A172 (cell line): Measurements from ENCODE around the gene DCBLD1. TPM values are rescaled to one million over a fixed set of nuclear protein-coding genes. Genes with fewer than 3 reads are reported as not detected.

Experiments
- DNase-seq: peaks from one replicate; pipeline ENCODE4 v3.0.0-alpha.2; 2015; ENCODE audit warnings: low spot score
- total RNA-seq: library from RNA; depleted of rRNA; stranded (reverse); fragments of >200 nt; shearing (Covaris generic); gene quantifications from 2 replicates; pipeline ENCODE4 v1.2.3, GENCODE V29; 2014

DCBLD1 gene
- total RNA-seq, 1 experiment from 2014 or later, result 71.1 TPM

DNA sequence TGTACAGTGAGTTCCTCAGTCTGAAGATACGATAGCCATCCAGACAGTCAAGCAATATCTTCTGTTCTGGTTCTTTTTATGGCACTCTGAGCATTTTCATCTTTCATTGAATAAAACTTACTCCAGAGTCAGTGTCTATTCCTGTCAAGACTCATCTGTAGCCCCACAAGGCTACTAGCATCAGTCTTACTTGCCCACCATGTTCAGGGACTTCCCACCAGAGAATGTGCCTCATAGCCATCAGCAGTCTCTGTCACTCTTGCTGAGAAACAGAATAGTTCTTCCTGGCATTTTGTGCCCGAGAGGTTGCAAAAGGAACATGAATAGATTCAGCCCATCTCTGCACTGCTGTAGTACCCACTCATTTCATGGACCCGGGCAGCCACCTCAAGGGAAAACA lies 12.7 kb upstream of the DCBLD1 start:
- no peak for DNase-seq

DNA sequence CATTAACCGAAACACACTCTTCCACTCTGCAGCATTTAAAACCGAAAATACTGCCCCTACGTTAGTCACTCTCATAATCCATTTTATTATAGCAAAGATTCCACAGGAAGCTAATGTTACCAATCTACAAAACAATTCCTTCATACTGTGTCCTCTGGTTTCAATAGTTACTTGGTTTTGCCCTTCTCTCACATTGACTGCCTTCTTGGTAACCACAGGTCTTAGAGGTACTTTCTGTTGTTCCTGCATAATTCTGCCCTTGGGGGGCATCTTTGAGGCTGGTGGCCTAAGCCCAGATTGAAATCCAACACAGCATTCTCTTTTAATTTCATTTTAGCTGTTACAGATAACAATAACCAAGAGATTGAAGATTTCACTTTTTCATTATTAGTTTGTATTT lies 9.8 kb upstream of the DCBLD1 start:
- DNase-seq, result no peak

- no peak for DNase-seq
Measured at GRCh38 chr6:117473401-117473800, 9.1 kb upstream of the DCBLD1 start.

GRCh38 chr6:117477988-117478852 lies 4.3 kb upstream of the DCBLD1 start:
- no peak for DNase-seq

DNA sequence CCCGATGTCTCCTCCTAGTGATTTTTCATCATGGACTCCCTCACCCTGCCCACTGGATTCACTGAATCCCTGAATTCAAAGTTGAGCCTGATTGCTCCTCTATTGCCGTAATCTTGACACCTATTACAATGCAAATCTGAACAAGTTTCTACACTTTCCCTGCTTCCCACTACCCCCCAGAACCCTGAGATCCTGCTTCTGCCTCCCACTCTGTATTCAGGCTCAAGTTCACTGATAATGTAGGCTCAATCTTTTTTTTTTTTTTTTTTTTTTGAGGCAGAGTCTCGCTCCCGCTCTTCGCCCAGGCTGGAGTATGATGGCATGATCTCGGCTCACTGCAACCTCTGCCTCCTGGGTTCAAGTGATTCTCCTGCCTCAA lies 3.6 kb upstream of the DCBLD1 start:
- no peak for DNase-seq

DNA sequence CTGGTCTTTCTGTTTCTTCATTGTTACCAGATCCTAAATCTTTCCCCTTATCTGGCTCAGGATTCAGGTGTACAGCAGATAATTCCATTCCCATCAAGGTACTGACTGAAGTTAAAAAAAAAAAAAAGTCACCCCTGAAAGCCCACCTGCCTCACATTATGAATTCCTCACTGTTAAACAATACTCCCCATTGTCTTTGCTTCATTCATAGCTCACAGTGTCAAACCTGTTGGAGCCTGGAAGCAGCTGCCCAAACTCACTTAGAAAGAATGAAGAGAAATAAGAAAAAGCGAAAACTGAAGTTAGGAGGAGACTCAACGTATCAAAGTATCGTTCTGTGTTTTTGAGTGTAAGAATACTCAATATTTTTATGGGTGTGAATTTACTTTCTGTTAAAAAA lies 1.8 kb upstream of the DCBLD1 start:
- DNase-seq, result no peak

- DNase-seq, result no peak
Measured at GRCh38 chr6:117481278-117481925, 1.1 kb upstream of the DCBLD1 start.

DNA sequence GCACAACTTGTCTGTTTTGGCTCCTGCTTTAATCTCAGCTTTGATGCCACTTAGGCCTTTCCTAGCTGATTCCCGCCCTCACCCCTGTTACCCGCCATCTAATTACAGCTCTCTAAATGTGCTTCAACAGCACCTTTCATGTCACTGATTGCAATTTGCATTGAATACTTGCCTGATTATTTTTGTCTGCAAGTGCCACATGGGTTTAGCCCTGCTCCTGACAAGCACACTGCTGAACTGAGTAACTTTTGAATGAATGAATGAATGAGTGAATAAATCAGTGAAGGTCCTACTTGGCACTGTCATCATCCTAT lies 591 bp upstream of the DCBLD1 start:
- no peak for DNase-seq

DNA sequence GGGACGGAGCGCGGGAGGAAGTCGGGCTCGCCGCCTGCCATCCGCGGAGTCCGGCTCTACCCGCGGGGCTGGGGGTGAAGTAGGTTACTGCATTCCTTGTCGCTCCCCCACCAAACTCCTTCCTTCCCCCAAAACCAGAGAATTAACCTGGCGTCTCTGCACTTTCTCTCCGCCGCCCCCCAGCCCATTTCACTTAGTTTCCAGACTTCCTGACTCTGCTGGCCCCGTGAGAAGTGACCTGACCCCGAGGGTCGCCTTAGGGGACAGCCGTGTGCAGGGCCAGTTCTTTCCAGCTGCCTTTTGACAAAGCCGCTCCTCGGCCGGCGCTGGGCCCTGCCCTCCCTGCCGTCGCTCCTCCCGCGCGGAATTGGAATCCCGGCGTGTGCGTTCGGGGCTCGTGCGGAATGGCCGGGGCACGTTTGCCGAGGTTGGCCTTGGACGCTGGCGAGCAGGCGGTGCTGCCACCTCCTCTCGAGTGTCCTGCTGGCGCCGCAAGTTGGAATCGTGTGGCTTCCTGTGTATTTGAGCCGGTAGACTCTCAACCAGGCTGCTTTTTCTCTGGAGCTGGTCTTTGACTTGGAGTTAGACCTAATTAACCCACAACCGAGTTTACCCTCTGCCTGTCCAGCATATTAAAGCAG lies 650 bp downstream of the DCBLD1 start:
- peak; percentile 23 for DNase-seq

GRCh38 chr6:117483645-117484016 lies 1.2 kb downstream of the DCBLD1 start:
- no peak for DNase-seq

DNA sequence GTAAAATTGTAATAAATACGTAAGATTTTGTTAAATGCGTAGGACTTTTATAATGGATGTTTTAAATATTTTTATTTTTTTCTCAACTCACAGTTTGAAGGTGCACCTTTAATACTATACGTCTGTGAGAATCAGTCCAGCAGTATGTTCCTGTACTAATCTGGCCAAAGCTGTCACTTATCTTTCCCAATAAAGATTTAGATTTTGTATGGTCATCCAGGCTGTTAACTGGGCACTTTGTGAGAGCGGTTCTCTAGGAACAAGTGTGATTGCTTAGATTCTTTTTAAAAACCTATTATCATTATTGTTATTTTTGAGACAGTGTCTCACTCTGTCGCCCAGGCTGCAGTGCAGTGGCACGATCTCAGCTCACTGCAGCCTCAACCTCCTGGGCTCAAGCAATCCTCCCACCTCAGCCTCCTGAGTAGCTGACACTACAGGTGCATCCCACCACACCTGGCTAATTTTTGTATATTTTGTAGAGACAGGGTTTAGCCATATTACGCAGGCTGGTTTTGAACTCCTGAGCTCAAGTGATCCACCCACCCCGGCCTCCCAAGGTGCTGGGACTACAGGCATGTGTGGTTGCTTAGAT lies 1.7 kb downstream of the DCBLD1 start:
- no peak for DNase-seq

GRCh38 chr6:117485433-117485832 lies 3.0 kb downstream of the DCBLD1 start:
- DNase-seq, result no peak

GRCh38 chr6:117487821-117488220 lies 5.3 kb downstream of the DCBLD1 start:
- DNase-seq, result no peak

GRCh38 chr6:117489003-117489402 lies 6.5 kb downstream of the DCBLD1 start:
- no peak for DNase-seq

- no peak for DNase-seq
Measured at GRCh38 chr6:117491916-117492315, 9.4 kb downstream of the DCBLD1 start.

DNA sequence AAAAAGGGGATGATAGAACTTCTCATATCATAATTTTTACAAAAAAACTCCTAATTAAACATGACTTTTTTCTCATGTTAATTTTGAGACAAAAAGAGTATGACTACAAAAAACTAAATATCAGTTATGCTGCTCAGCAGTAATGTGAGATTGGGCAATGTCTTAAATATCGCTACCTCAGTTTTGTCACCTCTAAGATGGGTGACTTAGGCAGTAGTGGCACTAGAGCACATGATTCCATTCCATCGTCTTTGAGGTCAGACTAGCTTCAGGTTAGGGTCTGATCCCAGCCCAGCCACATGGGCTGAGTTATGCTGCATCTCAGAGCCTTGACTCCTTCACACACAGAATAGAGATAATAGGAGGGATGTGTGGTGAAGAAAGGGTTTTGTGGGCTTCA lies 11.0 kb downstream of the DCBLD1 start:
- DNase-seq, result no peak

DNA sequence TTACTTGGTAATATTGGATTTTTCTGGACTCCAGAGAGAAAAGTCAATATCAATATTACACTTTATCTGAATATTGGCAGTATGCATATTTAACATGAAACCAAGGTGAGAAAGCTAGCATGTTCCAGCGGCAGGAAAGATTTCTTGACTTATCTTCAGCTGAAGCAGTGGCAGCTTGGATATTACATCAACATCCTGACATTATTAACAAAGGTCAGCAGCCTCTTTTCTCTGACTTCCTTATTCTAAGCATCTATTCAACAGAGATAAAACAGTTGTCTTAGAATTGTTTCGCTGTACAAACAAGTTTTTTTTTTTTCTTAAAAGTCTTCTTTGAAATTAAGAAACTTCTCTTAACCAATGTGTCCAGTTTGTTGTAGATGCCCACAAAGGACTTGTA lies 11.8 kb downstream of the DCBLD1 start:
- DNase-seq, result no peak

DNA sequence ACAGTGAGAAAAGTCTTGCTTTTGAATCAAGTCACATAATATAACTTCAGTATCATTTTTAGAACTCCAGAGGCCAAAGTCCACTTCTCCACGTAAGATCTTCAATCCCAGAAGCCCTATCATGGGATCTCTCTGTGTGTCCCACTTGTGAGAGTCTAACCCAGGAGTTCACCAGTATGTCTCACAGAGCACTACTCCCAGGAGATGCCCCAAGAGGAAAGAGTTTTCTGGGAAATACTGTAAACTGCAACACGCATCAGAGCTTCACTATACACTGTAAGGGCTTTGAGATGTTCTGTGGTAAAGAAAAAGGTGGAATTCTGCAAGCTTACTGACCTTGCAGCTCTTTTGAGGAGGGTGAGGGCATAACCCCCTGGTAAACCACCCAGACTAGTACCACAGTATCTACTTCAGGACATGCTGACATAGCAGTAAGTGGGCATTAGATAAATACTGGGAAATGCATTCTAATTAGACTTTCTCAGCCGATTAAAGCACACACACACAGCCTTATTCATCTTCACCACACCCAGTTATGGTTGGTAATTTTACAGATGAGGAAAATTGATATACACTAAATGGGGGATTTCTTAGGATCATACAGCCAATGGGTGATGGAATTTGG lies 12.3 kb downstream of the DCBLD1 start:
- no peak for DNase-seq

- DNase-seq, result no peak
Measured at GRCh38 chr6:117495425-117495824, 13.0 kb downstream of the DCBLD1 start.

DNA sequence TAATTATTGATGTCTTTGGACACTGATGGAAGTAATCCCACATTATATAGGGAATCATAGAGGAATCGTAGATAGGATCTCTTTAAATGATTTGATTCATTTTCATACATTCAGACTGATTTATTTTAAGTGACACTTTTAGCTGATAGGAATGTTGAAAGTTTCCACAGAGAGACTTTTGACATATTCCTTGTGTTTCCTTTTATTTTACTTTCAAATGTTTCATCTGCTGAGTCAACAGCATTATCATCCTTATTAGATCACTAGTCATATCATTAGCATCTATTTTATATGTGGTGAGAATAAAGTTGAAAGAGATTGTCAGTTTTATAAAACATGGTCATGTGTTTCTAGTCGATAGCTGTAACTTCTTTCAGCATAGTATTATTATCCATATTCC lies 13.4 kb downstream of the DCBLD1 start:
- DNase-seq, result no peak

DNA sequence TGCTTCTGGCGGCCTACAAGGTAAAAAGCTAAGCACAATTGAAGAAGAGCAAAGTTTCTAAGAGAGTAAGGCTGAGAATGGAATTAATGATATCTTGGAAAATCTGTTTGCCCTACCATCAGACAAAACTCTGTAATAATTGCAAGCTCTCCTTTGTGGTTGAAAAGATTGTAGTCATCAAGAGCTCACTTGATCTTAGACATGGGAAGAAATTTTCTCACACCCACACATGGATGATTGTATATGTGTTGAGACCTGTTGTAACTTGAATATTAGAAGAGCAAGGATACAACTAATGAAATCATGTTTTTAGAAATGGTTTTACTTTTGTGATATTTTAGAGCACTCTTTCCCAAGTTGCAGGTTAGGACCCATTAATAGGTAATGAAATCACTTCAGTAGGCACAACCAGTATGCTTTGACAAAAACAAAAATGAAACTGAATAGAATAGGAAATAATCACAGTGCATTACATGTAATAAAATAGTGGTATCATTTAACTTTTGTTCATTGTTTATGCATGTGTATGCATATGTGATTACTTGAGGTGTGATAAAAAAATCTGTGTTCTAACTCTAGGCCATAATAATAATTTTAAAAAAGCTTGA lies 14.0 kb downstream of the DCBLD1 start:
- no peak for DNase-seq

DNA sequence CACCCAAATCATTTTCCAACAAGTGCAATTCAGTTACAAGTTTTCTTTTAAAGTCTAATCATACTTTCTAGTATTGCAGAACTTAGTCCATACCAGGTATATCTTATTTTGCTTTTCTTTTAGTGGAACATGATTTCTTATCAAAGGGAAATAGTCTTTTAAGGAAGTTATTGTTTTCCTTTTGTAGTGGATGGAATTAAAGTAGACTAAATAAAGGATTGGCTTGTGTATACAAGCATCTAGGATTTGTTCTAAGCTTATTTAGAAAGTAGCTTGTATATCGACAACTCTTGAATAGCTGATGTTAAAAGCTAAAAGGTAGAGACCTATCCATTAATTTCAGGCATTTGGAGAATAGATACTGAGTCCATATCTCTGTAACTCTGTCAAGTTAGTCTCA lies 14.8 kb downstream of the DCBLD1 start:
- DNase-seq, result no peak
